Liver (tissue), 2 donors: ENCODE data around the gene ANP32A.

ENCODE experiments used
- YY1 ChIP-seq: IDR thresholded peaks from 2 replicates; pipeline ENCODE4 v1.6.1; 2016; ENCODE audit warnings: antibody characterized with exemption, mild to moderate bottlenecking
- TF ChIP-seq, protein P1 (sequence below): fragments of 150-350 bp; IDR thresholded peaks from 2 replicates; pipeline ENCODE4 v1.5.1; 2017; ENCODE audit warnings: improper control_type of control experiment, low read depth, low read length; ENCODE audit not compliant: missing input control
- donor health status: healthy.

- TF ChIP-seq YY1 = no peak
- TF ChIP-seq, protein P1, sequence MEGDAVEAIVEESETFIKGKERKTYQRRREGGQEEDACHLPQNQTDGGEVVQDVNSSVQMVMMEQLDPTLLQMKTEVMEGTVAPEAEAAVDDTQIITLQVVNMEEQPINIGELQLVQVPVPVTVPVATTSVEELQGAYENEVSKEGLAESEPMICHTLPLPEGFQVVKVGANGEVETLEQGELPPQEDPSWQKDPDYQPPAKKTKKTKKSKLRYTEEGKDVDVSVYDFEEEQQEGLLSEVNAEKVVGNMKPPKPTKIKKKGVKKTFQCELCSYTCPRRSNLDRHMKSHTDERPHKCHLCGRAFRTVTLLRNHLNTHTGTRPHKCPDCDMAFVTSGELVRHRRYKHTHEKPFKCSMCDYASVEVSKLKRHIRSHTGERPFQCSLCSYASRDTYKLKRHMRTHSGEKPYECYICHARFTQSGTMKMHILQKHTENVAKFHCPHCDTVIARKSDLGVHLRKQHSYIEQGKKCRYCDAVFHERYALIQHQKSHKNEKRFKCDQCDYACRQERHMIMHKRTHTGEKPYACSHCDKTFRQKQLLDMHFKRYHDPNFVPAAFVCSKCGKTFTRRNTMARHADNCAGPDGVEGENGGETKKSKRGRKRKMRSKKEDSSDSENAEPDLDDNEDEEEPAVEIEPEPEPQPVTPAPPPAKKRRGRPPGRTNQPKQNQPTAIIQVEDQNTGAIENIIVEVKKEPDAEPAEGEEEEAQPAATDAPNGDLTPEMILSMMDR = no peak
These were observed 4.5 kb downstream of the ANP32A start for GRCh38 chr15:68816158-68816557.
